Astrocyte of the cerebellum (primary cell): ENCODE results near the gene TBC1D16.

Experiments
- DNase-seq: peaks from one replicate; pipeline ENCODE4 v3.0.0-alpha.2; 2011; ENCODE audit warnings: low read depth
- H3K4me3 ChIP-seq: 2 replicates; pipeline ENCODE4 v1.5.1; 2011; ENCODE audit warnings: mild to moderate bottlenecking, low read depth, low read length, moderate library complexity
- CTCF ChIP-seq: IDR thresholded peaks from 2 replicates; pipeline ENCODE4 v1.5.1; 2012; ENCODE audit warnings: low read length, low read depth, moderate library complexity, mild to moderate bottlenecking; ENCODE audit errors: missing control alignments
- in situ Hi-C: cut with HindIII; loops from 2 replicates; pipeline ENCODE4 v1.10.0; 2017; ENCODE audit warnings: low sequenced_read_pairs

TBC1D16 gene

GRCh38 chr17:79992649-79993389 is 42.9 kb downstream of the TBC1D16 start:
- TF ChIP-seq CTCF, result no peak
- in situ Hi-C loops, result no loop called here
- no peak overlapping the region for H3K4me3 ChIP-seq
- no peak for DNase-seq

- no peak for TF ChIP-seq CTCF
- peak overlapping the region; percentile 26 for H3K4me3 ChIP-seq
- no peak for DNase-seq
- in situ Hi-C loops, result no loop called here
Measured at GRCh38 chr17:79991924-79992648, 43.6 kb downstream of the TBC1D16 start.

GRCh38 chr17:79991140-79991923 is 44.3 kb downstream of the TBC1D16 start:
- TF ChIP-seq CTCF, result peak; percentile 49
- peak overlapping the region; percentile 26 for H3K4me3 ChIP-seq
- DNase-seq, result peak; percentile 50
- in situ Hi-C loops, result no loop called here

- in situ Hi-C loops, result no loop called here
- DNase-seq, result no peak
Measured at GRCh38 chr17:79990704-79991103, 45.0 kb downstream of the TBC1D16 start.

GRCh38 chr17:79990051-79990592 is 45.5 kb downstream of the TBC1D16 start:
- no peak for TF ChIP-seq CTCF
- no peak overlapping the region for H3K4me3 ChIP-seq
- no peak for DNase-seq
- in situ Hi-C loops, result no loop called here

More at GRCh38 chr17:79990704-79991103, 45.0 kb downstream of the TBC1D16 start:
- H3K4me3 ChIP-seq, result no peak overlapping the region
- TF ChIP-seq CTCF, result no peak
